ENCODE results near the gene KLHDC4.
"Not testable (repeated sequence)": the region's sequence is repeated elsewhere in the genome, so short reads cannot be mapped to it uniquely, and the experiment has no call there.

KLHDC4 gene

DNA sequence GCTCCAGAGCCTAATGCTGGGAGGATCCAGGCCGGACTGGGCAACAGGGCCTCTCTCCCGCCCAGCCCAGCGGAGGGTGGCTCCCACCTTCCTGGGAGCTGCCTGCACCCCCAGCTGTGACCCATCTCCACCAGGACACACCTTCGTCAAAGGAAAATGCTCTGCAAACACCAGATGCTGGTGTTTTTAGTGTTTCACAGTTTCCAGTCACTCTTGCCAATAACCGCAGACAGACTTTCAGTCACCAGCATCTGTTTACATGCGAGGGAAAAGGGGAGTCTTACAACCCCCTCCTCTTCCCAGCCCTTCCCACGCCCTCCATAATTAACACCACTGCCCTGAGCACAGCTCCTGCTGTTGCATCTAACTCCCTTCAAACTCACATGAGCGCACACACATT is 25.3 kb downstream of the KLHDC4 start:
- Histone ChIP-seq H3K9me3 (ENCODE audit: control insufficient read depth in 1 of 2, low read length in 2 of 2) (no peaks in the 10 kb centered on the region), H3K36me3 (ENCODE audit: control insufficient read depth in 1 of 2, insufficient read depth in 2 of 2, low read length in 2 of 2) (peaks cover 2 to 56% of the 10 kb centered on the region in 2 donors), H3K4me1 (ENCODE audit: control insufficient read depth in 1 of 2, insufficient read depth in 2 of 2, low read length in 2 of 2) (peaks cover 0 to 10% of the 10 kb centered on the region in 2 donors), H3K27me3 (ENCODE audit: low read depth, low read length) (no peaks in the 10 kb centered on the region), H3K27ac (ENCODE audit: low read length) (no peak overlapping the region), H3K4me3 (ENCODE audit: low read depth in 1 of 2, low read length in 2 of 2) (no peak overlapping the region)

DNA sequence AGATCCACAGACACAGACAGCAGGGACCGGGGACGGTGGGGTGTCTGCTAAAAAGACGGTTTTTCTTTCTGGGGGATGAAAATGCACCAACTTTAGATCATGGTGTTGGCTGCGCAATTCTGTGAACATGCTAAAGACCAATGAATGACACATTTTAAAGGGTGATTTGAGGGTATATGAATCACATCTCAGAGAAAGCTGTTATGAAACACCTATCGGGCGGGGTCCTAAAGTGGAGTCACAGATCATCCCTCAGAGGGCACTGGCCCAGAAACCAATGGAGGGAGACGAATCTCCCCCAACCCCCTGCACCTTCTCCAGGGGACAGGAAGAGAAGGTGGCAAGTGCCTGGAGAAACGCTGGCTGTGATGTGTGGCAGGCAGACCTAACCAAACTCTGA is 26.0 kb downstream of the KLHDC4 start:
- H3K9me3 ChIP-seq (ENCODE audit: control insufficient read depth in 1 of 2, low read length in 2 of 2): no peaks in the 10 kb centered on the region
- H3K27ac ChIP-seq (ENCODE audit: low read length): no peak overlapping the region
- H3K4me1 ChIP-seq (ENCODE audit: control insufficient read depth in 1 of 2, insufficient read depth in 2 of 2, low read length in 2 of 2): peaks cover 0 to 10% of the 10 kb centered on the region in 2 donors
- H3K27me3 ChIP-seq (ENCODE audit: low read depth, low read length): no peaks in the 10 kb centered on the region
- H3K36me3 ChIP-seq (ENCODE audit: control insufficient read depth in 1 of 2, insufficient read depth in 2 of 2, low read length in 2 of 2): peaks cover 2 to 51% of the 10 kb centered on the region in 2 donors
- no peak overlapping the region for H3K4me3 ChIP-seq (ENCODE audit: low read depth in 1 of 2, low read length in 2 of 2)

DNA sequence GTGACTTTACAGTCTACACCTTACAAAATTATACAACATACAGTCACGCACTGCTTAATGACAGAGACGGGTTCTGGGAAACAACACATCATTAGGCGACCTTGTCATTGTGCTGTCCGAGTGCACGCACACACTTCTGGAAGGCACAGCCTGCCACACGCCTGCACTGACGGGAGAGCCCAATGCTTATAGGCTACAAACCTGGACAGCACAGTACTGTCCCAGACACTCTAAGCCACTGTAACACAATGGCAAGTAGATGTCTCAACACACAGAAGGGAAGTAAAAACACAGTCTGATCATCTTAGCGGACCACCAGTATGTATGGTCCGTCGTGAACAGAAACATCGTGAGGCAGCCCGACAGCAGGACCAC is 29.8 kb downstream of the KLHDC4 start:
- Histone ChIP-seq H3K27me3 (ENCODE audit: low read depth, low read length) (no peaks in the 10 kb centered on the region), H3K27ac (ENCODE audit: low read length) (no peak overlapping the region), H3K9me3 (ENCODE audit: control insufficient read depth in 1 of 2, low read length in 2 of 2) (no peaks in the 10 kb centered on the region), H3K36me3 (ENCODE audit: control insufficient read depth in 1 of 2, insufficient read depth in 2 of 2, low read length in 2 of 2) (peaks cover 4 to 44% of the 10 kb centered on the region in 2 donors), H3K4me3 (ENCODE audit: low read depth in 1 of 2, low read length in 2 of 2) (no peak overlapping the region), H3K4me1 (ENCODE audit: control insufficient read depth in 1 of 2, insufficient read depth in 2 of 2, low read length in 2 of 2) (peaks cover 0 to 7% of the 10 kb centered on the region in 2 donors)

DNA sequence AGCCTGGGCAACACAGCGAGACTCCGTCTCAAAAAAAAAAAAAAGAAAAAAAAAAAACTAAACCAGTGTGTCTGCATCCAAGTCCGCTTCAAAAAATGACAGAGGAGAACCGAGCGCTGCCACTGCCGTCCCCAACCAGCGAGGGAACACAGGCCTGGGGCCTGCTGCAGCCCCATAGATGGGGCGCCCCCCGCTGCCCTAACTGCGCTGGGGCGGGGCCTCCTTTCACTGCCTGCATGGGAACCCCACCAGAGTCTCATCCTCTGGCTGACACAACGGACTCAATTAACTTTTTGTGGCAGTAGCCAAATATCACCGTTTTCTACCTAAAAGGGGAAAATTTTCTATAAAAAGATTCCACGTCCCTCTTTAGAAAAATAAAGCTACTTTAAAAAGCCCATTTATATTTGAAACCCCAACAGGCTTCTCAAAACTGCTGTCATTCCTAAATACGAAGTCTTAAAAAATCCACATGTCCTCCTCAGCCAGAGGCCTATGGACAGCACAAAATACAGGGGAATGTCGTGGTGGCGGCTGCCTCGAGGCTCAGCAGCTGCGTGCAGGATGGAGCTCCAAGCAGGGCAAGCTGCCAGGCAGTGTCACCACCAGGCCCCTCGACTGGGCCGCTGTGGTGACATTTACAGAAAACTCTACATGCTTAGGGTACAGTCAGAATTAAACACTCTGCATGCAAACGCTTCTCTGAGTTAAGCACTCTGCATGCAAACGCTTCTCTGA is 30.3 kb downstream of the KLHDC4 start:
- H3K9me3 ChIP-seq (ENCODE audit: control insufficient read depth in 1 of 2, low read length in 2 of 2): no peaks in the 10 kb centered on the region
- no peaks in the 10 kb centered on the region for H3K27me3 ChIP-seq (ENCODE audit: low read depth, low read length)
- H3K4me1 ChIP-seq (ENCODE audit: control insufficient read depth in 1 of 2, insufficient read depth in 2 of 2, low read length in 2 of 2): peaks cover 0 to 6% of the 10 kb centered on the region in 2 donors
- no peak overlapping the region for H3K27ac ChIP-seq (ENCODE audit: low read length)
- no peak overlapping the region for H3K4me3 ChIP-seq (ENCODE audit: low read depth in 1 of 2, low read length in 2 of 2)
- peaks cover 6 to 39% of the 10 kb centered on the region in 2 donors for H3K36me3 ChIP-seq (ENCODE audit: control insufficient read depth in 1 of 2, insufficient read depth in 2 of 2, low read length in 2 of 2)

DNA sequence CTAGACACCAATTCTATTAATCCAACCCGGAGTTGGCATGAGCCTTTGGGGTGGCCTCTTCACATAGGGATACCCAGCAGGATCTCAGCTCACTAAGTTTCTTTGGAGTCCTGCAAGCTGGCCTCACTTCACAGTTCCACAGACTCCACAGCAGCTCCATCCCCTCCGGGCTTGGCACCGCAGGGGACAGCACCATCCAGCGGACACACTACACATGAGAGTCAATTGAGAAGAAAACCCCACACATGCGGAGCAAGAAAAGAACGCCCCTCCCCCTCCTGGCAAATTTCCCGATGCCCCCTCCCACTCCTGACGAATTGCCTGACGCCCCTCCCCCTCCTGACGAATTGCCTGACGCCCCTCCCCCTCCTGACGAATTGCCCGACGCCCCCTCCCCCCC is 31.1 kb downstream of the KLHDC4 start:
- H3K9me3 ChIP-seq (ENCODE audit: control insufficient read depth in 1 of 2, low read length in 2 of 2): no peaks in the 10 kb centered on the region
- H3K27ac ChIP-seq (ENCODE audit: low read length): no peak overlapping the region
- H3K4me1 ChIP-seq (ENCODE audit: control insufficient read depth in 1 of 2, insufficient read depth in 2 of 2, low read length in 2 of 2): no peaks in the 10 kb centered on the region
- no peak overlapping the region for H3K4me3 ChIP-seq (ENCODE audit: low read depth in 1 of 2, low read length in 2 of 2)
- peaks cover 10 to 36% of the 10 kb centered on the region in 2 donors for H3K36me3 ChIP-seq (ENCODE audit: control insufficient read depth in 1 of 2, insufficient read depth in 2 of 2, low read length in 2 of 2)
- H3K27me3 ChIP-seq (ENCODE audit: low read depth, low read length): no peaks in the 10 kb centered on the region

DNA sequence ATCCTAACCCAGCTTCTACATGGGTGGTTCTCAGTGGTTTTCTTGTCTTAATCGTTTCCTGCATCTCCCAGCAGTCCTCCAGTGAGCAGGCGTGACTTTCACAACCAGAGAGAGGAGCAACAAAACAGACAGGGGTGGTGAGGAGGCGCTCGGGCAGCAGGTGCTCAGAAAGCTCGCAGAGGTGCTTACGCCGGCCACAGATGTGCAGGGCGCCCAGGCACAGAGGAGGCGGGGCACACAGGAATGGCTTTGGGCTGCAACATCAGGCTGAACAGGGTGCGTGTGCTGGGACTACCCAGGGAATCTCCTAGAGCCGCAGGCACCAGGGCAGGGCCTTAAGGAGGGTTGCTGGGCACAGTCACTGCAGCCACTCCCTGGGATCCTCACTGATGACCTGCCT is 32.6 kb downstream of the KLHDC4 start:
- H3K27me3 ChIP-seq (ENCODE audit: low read depth, low read length): no peaks in the 10 kb centered on the region
- H3K4me3 ChIP-seq (ENCODE audit: low read depth in 1 of 2, low read length in 2 of 2): no peak overlapping the region
- no peak overlapping the region for H3K27ac ChIP-seq (ENCODE audit: low read length)
- H3K4me1 ChIP-seq (ENCODE audit: control insufficient read depth in 1 of 2, insufficient read depth in 2 of 2, low read length in 2 of 2): no peaks in the 10 kb centered on the region
- peaks cover 17 to 49% of the 10 kb centered on the region in 2 donors for H3K36me3 ChIP-seq (ENCODE audit: control insufficient read depth in 1 of 2, insufficient read depth in 2 of 2, low read length in 2 of 2)
- no peaks in the 10 kb centered on the region for H3K9me3 ChIP-seq (ENCODE audit: control insufficient read depth in 1 of 2, low read length in 2 of 2)

DNA sequence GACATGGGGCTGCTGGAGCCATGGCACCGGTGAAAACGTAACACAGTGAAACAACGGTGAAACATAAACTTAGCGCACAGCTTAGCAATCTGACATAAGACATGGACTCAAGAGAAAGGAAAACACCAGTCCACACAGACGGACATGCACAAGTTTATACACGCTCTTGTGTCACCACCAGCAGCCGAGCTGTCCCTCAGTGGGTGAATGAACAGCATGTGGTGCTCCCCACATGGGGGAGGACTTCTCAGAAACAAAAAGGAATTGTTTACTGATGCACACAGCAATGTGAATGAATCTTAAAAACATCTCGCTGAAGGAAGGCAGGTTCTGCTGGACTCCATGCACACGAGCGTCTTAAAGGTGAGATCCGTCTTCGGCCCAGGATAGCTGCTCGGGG is 34.2 kb downstream of the KLHDC4 start:
- Histone ChIP-seq H3K36me3 (ENCODE audit: control insufficient read depth in 1 of 2, insufficient read depth in 2 of 2, low read length in 2 of 2) (peaks cover 17 to 47% of the 10 kb centered on the region in 2 donors), H3K27ac (ENCODE audit: low read length) (no peak overlapping the region), H3K4me3 (ENCODE audit: low read depth in 1 of 2, low read length in 2 of 2) (no peak overlapping the region), H3K9me3 (ENCODE audit: control insufficient read depth in 1 of 2, low read length in 2 of 2) (no peaks in the 10 kb centered on the region), H3K4me1 (ENCODE audit: control insufficient read depth in 1 of 2, insufficient read depth in 2 of 2, low read length in 2 of 2) (no peaks in the 10 kb centered on the region), H3K27me3 (ENCODE audit: low read depth, low read length) (no peaks in the 10 kb centered on the region)

DNA sequence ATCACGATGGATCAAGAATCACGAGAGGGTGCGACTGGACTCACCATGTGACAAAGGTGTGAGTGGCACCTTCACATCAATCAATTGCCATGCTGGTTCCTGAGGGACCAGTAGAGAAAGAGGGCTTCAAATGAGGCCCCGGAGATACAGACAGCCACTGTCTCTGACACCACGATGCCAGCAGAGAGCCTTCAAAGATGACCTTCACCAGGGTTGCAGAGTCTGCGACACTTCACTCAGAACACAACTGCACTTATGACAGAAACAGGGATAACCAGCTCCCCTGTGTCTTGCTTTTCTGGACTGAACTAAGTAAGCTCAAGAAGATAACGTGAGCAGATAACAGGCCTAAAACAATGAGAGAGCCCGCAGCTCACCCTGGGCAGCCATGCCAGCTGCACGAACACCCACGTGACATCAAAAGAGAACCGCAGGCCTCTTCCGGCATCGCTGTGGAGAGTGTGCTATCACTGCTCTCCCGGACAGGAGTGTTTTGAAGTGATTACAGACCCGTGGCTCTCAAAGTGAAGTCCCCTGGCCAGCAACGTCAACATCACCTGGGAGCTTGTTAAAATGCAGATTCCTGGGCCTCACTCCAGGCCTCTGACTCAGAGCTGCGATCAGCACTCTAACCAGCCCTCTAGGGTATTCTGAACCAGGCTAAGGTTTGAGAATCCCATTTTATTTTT is 36.4 kb downstream of the KLHDC4 start:
- Histone ChIP-seq H3K4me1 (ENCODE audit: control insufficient read depth in 1 of 2, insufficient read depth in 2 of 2, low read length in 2 of 2) (no peaks in the 10 kb centered on the region), H3K36me3 (ENCODE audit: control insufficient read depth in 1 of 2, insufficient read depth in 2 of 2, low read length in 2 of 2) (peaks cover 17 to 40% of the 10 kb centered on the region in 2 donors), H3K9me3 (ENCODE audit: control insufficient read depth in 1 of 2, low read length in 2 of 2) (no peaks in the 10 kb centered on the region), H3K4me3 (ENCODE audit: low read depth in 1 of 2, low read length in 2 of 2) (no peak overlapping the region), H3K27me3 (ENCODE audit: low read depth, low read length) (no peaks in the 10 kb centered on the region), H3K27ac (ENCODE audit: low read length) (no peak overlapping the region)

DNA sequence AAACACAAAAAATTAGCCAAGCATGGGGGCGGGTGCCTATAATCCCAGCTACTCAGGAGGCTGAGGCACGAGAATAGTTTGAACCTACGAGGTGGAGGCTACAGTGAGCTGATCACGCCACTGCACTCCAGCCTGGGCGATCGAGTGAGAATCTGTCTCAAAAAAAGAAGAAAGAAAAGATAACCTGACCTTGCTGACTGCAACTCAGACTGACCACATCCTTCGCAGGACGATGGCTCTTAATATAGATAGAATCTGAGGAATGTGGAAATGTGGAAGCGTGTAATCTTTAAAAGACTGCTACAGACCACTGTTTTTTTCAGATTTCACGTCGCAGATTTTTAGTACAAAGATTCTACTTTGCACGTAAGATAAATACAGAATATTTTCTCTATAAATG is 37.8 kb downstream of the KLHDC4 start:
- H3K36me3 ChIP-seq (ENCODE audit: control insufficient read depth in 1 of 2, insufficient read depth in 2 of 2, low read length in 2 of 2): peaks cover 17 to 37% of the 10 kb centered on the region in 2 donors
- H3K27ac ChIP-seq (ENCODE audit: low read length): no peak overlapping the region
- H3K4me3 ChIP-seq (ENCODE audit: low read depth in 1 of 2, low read length in 2 of 2): no peak overlapping the region
- H3K4me1 ChIP-seq (ENCODE audit: control insufficient read depth in 1 of 2, insufficient read depth in 2 of 2, low read length in 2 of 2): peaks cover 0 to 5% of the 10 kb centered on the region in 2 donors
- no peaks in the 10 kb centered on the region for H3K9me3 ChIP-seq (ENCODE audit: control insufficient read depth in 1 of 2, low read length in 2 of 2)
- no peaks in the 10 kb centered on the region for H3K27me3 ChIP-seq (ENCODE audit: low read depth, low read length)

DNA sequence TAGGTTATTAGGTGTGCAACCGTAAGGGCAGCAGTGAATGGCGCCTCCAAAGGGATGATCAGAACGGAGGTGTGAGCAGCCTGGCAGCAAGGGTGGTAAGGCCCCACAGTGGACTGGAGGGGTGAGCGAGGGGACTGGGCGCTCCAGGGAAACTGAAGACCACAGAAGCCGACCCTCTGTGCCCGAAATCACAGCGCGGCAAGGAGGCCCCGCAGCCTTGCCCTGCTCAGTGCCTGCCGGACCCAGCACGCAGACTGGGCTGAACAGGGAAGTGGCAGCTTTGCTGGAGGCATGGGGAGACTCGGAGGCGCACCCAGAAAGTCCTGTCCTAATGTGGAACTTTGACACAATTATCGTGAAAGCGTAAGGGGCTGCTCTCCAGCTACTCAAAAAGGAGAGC is 38.4 kb downstream of the KLHDC4 start:
- no peak overlapping the region for H3K4me3 ChIP-seq (ENCODE audit: low read depth in 1 of 2, low read length in 2 of 2)
- peaks cover 19 to 42% of the 10 kb centered on the region in 2 donors for H3K36me3 ChIP-seq (ENCODE audit: control insufficient read depth in 1 of 2, insufficient read depth in 2 of 2, low read length in 2 of 2)
- H3K27me3 ChIP-seq (ENCODE audit: low read depth, low read length): no peaks in the 10 kb centered on the region
- peaks cover 0 to 5% of the 10 kb centered on the region in 2 donors for H3K4me1 ChIP-seq (ENCODE audit: control insufficient read depth in 1 of 2, insufficient read depth in 2 of 2, low read length in 2 of 2)
- H3K27ac ChIP-seq (ENCODE audit: low read length): no peak overlapping the region
- H3K9me3 ChIP-seq (ENCODE audit: control insufficient read depth in 1 of 2, low read length in 2 of 2): no peaks in the 10 kb centered on the region

DNA sequence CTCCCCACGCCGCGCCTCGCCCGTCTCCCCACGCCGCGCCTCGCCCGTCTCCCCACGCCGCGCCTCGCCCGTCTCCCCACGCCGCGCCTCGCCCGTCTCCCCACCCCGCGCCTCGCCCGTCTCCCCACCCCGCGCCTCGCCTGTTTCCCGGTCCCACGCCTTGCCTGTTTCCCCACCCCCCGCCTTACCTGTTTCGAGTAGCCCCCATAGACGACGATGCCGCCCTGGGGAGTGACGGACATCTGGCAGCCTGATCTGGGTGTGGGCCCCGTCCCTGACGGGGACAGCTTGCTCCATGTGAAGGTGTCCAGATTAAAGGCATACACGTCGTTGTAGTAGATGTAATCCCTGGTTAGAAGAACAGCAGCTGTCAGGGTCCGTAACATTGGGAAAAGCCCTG is 39.2 kb downstream of the KLHDC4 start:
- H3K36me3 ChIP-seq (ENCODE audit: control insufficient read depth in 1 of 2, insufficient read depth in 2 of 2, low read length in 2 of 2): peaks cover 17 to 41% of the 10 kb centered on the region in 2 donors
- not testable (repeated sequence) for H3K9me3 ChIP-seq (ENCODE audit: control insufficient read depth in 1 of 2, low read length in 2 of 2); H3K4me1 ChIP-seq (ENCODE audit: control insufficient read depth in 1 of 2, insufficient read depth in 2 of 2, low read length in 2 of 2); H3K27me3 ChIP-seq (ENCODE audit: low read depth, low read length); H3K27ac ChIP-seq (ENCODE audit: low read length); H3K4me3 ChIP-seq (ENCODE audit: low read depth in 1 of 2, low read length in 2 of 2)
